Caco-2 (cell line): ENCODE results near the gene CST1. TPM values are rescaled to one million over a fixed set of nuclear protein-coding genes. Genes with fewer than 3 reads are reported as not detected.
"Not testable (repeated sequence)": the region's sequence is repeated elsewhere in the genome, so short reads cannot be mapped to it uniquely, and the experiment has no call there.

Experiments used
- BruUV-seq: library from RNA; stranded (reverse); fragments of 400-500 nt; replicated peaks from 2 replicates; lab custom pipeline; 2021; lab: Mats Ljungman, UMichigan
- CTCF ChIA-PET: fragments of 300-600 bp; sonication (Branson Sonifier 250); formaldehyde crosslinking; loops from one replicate; lab custom pipeline; 2022; ENCODE audit warnings: antibody characterized with exemption; lab: Charles Lee
- POLR2A ChIA-PET: fragments of 300-600 bp; sonication (Branson Sonifier 250); formaldehyde crosslinking; loops from one replicate; lab custom pipeline; 2022; ENCODE audit warnings: antibody characterized with exemption; lab: Charles Lee
- DNase-seq, 2 experiments: peaks; one replicate each; pipeline versions ENCODE4 v3.0.0 to v3.0.0-alpha.2; 2020 to 2022
- H3K27me3 ChIP-seq: replicated peaks from 2 replicates; pipeline ENCODE4 v1.6.0; 2011; ENCODE audit warnings: low read length; ENCODE audit not compliant: control insufficient read depth, insufficient read depth
- H3K36me3 ChIP-seq: 2 replicates; pipeline ENCODE4 v1.5.1; 2011; ENCODE audit warnings: low read length; ENCODE audit not compliant: control insufficient read depth, insufficient read depth
- H3K4me1 ChIP-seq: fragments of 250-450 bp; sonication (Bioruptor Pico); 2 replicates; pipeline ENCODE4 v1.5.1; 2020; ENCODE audit warnings: mild to moderate bottlenecking
- H3K4me3 ChIP-seq: 2 replicates; pipeline ENCODE4 v1.5.1; 2011; ENCODE audit warnings: low read depth, mild to moderate bottlenecking, control low read depth, low read length
- H3K9me3 ChIP-seq: fragments of 250-450 bp; sonication (Bioruptor Pico); 2 replicates; pipeline ENCODE4 v1.5.1; 2020; ENCODE audit warnings: mild to moderate bottlenecking, moderate library complexity
- H3K27ac Mint-ChIP-seq: one replicate; pipeline ENCODE4 v1.8.0; 2022; ENCODE audit warnings: mixed read lengths; ENCODE audit not compliant: unreplicated experiment
- H3K27me3 Mint-ChIP-seq: one replicate; pipeline ENCODE4 v1.8.0; 2022; ENCODE audit warnings: mixed read lengths; ENCODE audit not compliant: insufficient read depth, unreplicated experiment
- H3K36me3 Mint-ChIP-seq: one replicate; pipeline ENCODE4 v1.8.0; 2022; ENCODE audit warnings: mild to moderate bottlenecking, mixed read lengths; ENCODE audit not compliant: insufficient read depth, unreplicated experiment
- H3K4me1 Mint-ChIP-seq: one replicate; pipeline ENCODE4 v1.8.0; 2022; ENCODE audit warnings: low read depth, mixed read lengths; ENCODE audit not compliant: unreplicated experiment
- H3K4me3 Mint-ChIP-seq: one replicate; pipeline ENCODE4 v1.8.0; 2022; ENCODE audit warnings: mild to moderate bottlenecking, moderate library complexity, mixed read lengths; ENCODE audit not compliant: unreplicated experiment
- H3K9me3 Mint-ChIP-seq: one replicate; pipeline ENCODE4 v1.8.0; 2022; ENCODE audit warnings: mixed read lengths; ENCODE audit not compliant: unreplicated experiment
- intact Hi-C: fragments of 100-400 bp; cut with micrococcal nuclease; formaldehyde crosslinking; loops from one replicate; pipeline ENCODE4 v1.10.0; 2022; ENCODE audit not compliant: unreplicated experiment
- total RNA-seq: library from RNA; stranded (reverse); gene quantifications from 2 replicates; pipeline ENCODE4 v1.2.3, GENCODE V29; 2022
- TF ChIP-seq, protein P1 (sequence below), 2 experiments: fragments of 200-600 bp in 1 of 2; IDR thresholded peaks; 1 replicate in 1 of 2; 2 replicates in 1 of 2; pipeline versions ENCODE4 v1.5.1 to v1.8.0; 2011 to 2022; ENCODE audit warnings: antibody characterized with exemption in 1 of 2, control low read depth in 1 of 2, inconsistent platforms in 1 of 2, low read depth in 1 of 2, low read length in 1 of 2, mild to moderate bottlenecking in 1 of 2, moderate library complexity in 1 of 2; ENCODE audit not compliant: insufficient read depth in 1 of 2, severe bottlenecking in 1 of 2, unreplicated experiment in 1 of 2

The CST1 gene
- total RNA-seq, 1 experiment from 2014 or later = 499 TPM

DNA sequence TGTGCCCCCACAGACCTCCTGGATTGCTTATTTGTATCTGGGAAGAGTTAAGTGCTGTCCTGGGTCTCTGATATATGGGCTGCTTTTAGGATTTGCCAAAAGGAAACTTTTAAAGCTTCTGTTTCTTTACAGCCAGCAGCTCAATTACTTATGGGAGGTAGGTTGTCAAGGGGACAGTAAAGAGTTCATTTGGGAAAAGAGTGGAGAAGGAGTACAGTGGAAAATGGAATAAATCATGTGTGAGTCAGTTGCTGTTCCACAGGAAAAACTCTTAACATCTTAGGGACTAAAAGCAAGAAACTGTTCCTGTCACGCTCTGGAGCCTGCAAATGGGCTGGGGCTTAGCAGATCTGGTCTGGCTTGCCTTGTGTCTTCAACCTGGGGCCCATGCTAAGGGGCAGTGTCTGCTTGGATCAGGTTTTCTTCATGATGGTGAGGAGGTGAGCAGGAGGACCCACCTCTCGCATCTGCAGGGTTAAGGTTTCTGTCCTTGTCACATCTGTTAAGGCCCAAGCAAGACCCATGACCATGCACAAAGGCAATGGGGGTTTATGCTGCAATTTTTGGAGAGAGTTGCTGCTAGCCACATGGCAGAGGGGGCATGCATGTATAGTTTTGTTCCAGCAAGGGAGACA lies 8.7 kb upstream of the CST1 start:
- BruUV-seq = no TSS peak
- DNase-seq = no peak
- Histone ChIP-seq H3K4me3 (no peak overlapping the region), H3K9me3 (no peaks in the 10 kb centered on the region), H3K4me1 (peaks cover 39% of the 10 kb centered on the region), H3K27me3 (no peaks in the 10 kb centered on the region), H3K36me3 (no peaks in the 10 kb centered on the region)
- ChIA-PET CTCF (no interaction called here), POLR2A (no interaction called here)
- Mint-ChIP-seq H3K4me1 (peaks cover 32% of the 10 kb centered on the region), H3K27ac (peak overlapping the region; percentile 34), H3K4me3 (no peak overlapping the region), H3K27me3 (no peaks in the 10 kb centered on the region), H3K36me3 (peaks cover 7% of the 10 kb centered on the region), H3K9me3 (peaks cover 23% of the 10 kb centered on the region)
- TF ChIP-seq, protein P1, sequence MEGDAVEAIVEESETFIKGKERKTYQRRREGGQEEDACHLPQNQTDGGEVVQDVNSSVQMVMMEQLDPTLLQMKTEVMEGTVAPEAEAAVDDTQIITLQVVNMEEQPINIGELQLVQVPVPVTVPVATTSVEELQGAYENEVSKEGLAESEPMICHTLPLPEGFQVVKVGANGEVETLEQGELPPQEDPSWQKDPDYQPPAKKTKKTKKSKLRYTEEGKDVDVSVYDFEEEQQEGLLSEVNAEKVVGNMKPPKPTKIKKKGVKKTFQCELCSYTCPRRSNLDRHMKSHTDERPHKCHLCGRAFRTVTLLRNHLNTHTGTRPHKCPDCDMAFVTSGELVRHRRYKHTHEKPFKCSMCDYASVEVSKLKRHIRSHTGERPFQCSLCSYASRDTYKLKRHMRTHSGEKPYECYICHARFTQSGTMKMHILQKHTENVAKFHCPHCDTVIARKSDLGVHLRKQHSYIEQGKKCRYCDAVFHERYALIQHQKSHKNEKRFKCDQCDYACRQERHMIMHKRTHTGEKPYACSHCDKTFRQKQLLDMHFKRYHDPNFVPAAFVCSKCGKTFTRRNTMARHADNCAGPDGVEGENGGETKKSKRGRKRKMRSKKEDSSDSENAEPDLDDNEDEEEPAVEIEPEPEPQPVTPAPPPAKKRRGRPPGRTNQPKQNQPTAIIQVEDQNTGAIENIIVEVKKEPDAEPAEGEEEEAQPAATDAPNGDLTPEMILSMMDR (IDR thresholded peaks at IDR 0.05; ENCODE audit: insufficient read depth in 1 of 2, low read depth in 1 of 2, low read length in 1 of 2, severe bottlenecking in 1 of 2, unreplicated experiment in 1 of 2) = no peak
- intact Hi-C loops = loop anchor here (5.0 to 10.0 kb wide), 2 partner anchors 95 to 223 kb away; no protein-coding TSS in a partner anchor

DNA sequence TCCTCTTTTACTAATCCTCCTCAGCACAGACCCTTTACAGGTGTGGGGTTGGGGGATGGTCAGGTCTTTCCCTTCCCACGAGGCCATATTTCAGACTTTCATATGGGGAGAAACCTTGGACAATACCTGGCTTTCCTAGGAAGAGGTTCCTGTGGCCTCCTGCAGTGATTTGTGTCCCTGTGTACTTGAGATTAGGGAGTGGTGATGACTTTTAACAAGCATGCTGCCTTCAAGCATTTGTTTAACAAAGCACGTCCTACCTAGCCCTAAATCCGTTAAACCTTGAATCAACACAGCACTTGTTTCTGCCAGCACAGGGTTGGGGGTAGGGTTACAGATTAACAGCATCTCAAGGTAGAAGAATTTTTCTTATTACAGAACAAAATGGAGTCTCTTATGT lies 6.1 kb upstream of the CST1 start:
- POLR2A ChIA-PET, H3K9me3 ChIP-seq, H3K27me3 Mint-ChIP-seq, H3K27me3 ChIP-seq, CTCF ChIA-PET, H3K36me3 Mint-ChIP-seq, H3K4me3 ChIP-seq, H3K36me3 ChIP-seq, BruUV-seq: not testable (repeated sequence)
- intact Hi-C loops = loop anchor here (2.0 to 10.0 kb wide), 3 partner anchors 62 to 226 kb away; no protein-coding TSS in a partner anchor
- Mint-ChIP-seq H3K27ac (peak overlapping the region; percentile 84), H3K4me3 (peak overlapping the region; percentile 44), H3K4me1 (peaks cover 47% of the 10 kb centered on the region), H3K9me3 (peaks cover 18% of the 10 kb centered on the region)
- H3K4me1 ChIP-seq = peaks cover 46% of the 10 kb centered on the region
- peak; percentile 83 to 87 for DNase-seq

DNA sequence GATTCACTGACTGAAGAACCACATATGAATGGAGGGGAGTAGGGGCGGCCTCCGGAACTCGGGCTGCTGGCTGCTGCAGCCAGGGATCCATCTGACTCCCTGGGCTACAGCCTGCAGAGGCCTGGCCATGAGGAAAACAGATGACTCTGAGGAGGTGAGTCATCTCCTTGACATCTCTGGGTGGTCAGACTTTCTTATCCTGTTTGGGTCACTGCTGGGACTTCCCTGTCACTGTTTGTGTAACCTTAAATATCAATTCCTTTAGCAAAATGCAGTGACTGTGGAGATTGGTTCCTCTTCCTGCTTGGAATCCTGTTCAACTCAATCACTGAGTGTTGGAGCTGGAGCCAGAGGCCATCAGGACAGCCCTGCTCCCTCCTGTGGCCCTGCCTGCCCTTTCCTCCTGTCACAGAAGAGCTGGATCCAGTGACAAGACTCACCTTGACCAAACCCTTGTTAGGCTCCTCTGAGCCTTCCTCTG lies 4.4 kb upstream of the CST1 start:
- H3K9me3 ChIP-seq, H3K36me3 Mint-ChIP-seq, H3K4me3 ChIP-seq, POLR2A ChIA-PET, DNase-seq, H3K27me3 Mint-ChIP-seq, H3K27me3 ChIP-seq, CTCF ChIA-PET, BruUV-seq, H3K36me3 ChIP-seq: not testable (repeated sequence)
- peaks cover 46% of the 10 kb centered on the region for H3K4me1 ChIP-seq
- H3K27ac Mint-ChIP-seq = peak overlapping the region; percentile 84
- peaks cover 10% of the 10 kb centered on the region for H3K9me3 Mint-ChIP-seq
- H3K4me1 Mint-ChIP-seq = peaks cover 47% of the 10 kb centered on the region
- H3K4me3 Mint-ChIP-seq = peak overlapping the region; percentile 44
- intact Hi-C loops = loop anchor here (1.0 to 10.0 kb wide), 3 partner anchors 56 to 227 kb away; no protein-coding TSS in a partner anchor

DNA sequence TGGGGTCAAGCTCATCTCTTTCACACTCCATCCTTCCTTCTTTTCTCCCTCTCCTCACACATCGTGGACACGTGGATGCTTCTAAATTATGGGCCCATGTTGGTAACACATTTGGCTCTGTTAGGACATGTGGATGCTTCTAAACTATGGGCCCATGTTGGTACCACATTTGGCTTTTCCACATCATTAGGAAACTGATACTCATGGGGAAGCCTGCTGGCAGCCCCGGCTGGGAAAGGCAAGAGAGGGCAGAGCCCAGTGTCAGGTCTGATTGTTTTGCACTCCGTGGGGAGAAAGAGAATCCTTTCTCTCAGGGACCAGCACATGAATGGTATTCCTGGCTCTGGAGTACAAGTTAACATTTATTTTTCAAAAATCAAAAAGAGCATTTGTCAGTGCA lies 4.0 kb upstream of the CST1 start:
- ChIA-PET CTCF (no interaction called here), POLR2A (no interaction called here)
- intact Hi-C loops = loop anchor here (1.0 to 10.0 kb wide), 3 partner anchors 55 to 228 kb away; no protein-coding TSS in a partner anchor
- Histone ChIP-seq H3K4me3 (no peak overlapping the region), H3K36me3 (no peaks in the 10 kb centered on the region), H3K27me3 (no peaks in the 10 kb centered on the region), H3K4me1 (peaks cover 46% of the 10 kb centered on the region), H3K9me3 (no peaks in the 10 kb centered on the region)
- TF ChIP-seq, protein P1 (IDR thresholded peaks at IDR 0.05; ENCODE audit: insufficient read depth in 1 of 2, low read depth in 1 of 2, low read length in 1 of 2, severe bottlenecking in 1 of 2, unreplicated experiment in 1 of 2) = no peak
- Mint-ChIP-seq H3K4me1 (peaks cover 47% of the 10 kb centered on the region), H3K36me3 (peaks cover 7% of the 10 kb centered on the region), H3K4me3 (no peak overlapping the region), H3K27me3 (no peaks in the 10 kb centered on the region), H3K9me3 (peaks cover 10% of the 10 kb centered on the region), H3K27ac (peak overlapping the region; percentile 84)
- no TSS peak for BruUV-seq
- no peak for DNase-seq
